KMS-11 (cell line): ENCODE results near the gene IL21.

ENCODE experiments used
- H2AFZ ChIP-seq: fragments of 200-600 bp; sonication (generic); 2 replicates; pipeline ENCODE4 v1.6.1; 2016; ENCODE audit warnings: antibody characterized with exemption, mixed run types, low read depth
- H3K27ac ChIP-seq: fragments of 200-600 bp; sonication (generic); 2 replicates; pipeline ENCODE4 v1.6.1; 2016; ENCODE audit warnings: mild to moderate bottlenecking, mixed run types
- H3K27me3 ChIP-seq: fragments of 200-600 bp; sonication (generic); 2 replicates; pipeline ENCODE4 v1.6.1; 2017; ENCODE audit warnings: mild to moderate bottlenecking, low read depth, mixed run types, moderate library complexity; ENCODE audit not compliant: insufficient read depth
- H3K36me3 ChIP-seq: fragments of 200-600 bp; sonication (generic); 2 replicates; pipeline ENCODE4 v1.6.1; 2017; ENCODE audit warnings: mild to moderate bottlenecking, mixed run types; ENCODE audit not compliant: insufficient read depth
- H3K4me1 ChIP-seq: fragments of 200-600 bp; sonication (generic); 2 replicates; pipeline ENCODE4 v1.6.1; 2016; ENCODE audit warnings: mild to moderate bottlenecking, low read depth, mixed run types; ENCODE audit not compliant: poor library complexity, severe bottlenecking
- H3K4me2 ChIP-seq: fragments of 200-600 bp; sonication (generic); 2 replicates; pipeline ENCODE4 v1.7.0; 2016; ENCODE audit warnings: mild to moderate bottlenecking, mixed run types
- H3K4me3 ChIP-seq: fragments of 200-600 bp; sonication (generic); IDR thresholded peaks from 2 replicates; pipeline ENCODE4 v1.6.1; 2017; ENCODE audit warnings: low read depth, low read length, mixed read lengths; ENCODE audit not compliant: insufficient read depth
- H3K79me2 ChIP-seq: fragments of 200-600 bp; sonication (generic); 2 replicates; pipeline ENCODE4 v1.6.1; 2016; ENCODE audit warnings: low read depth, mixed run types; ENCODE audit not compliant: insufficient read depth
- H3K9ac ChIP-seq: fragments of 200-600 bp; sonication (generic); 2 replicates; pipeline ENCODE4 v1.6.1; 2016; ENCODE audit warnings: mild to moderate bottlenecking, mixed run types
- H4K20me1 ChIP-seq: fragments of 200-600 bp; sonication (generic); 2 replicates; pipeline ENCODE4 v1.6.1; 2016; ENCODE audit warnings: mild to moderate bottlenecking, mixed run types; ENCODE audit not compliant: insufficient read depth
- TF ChIP-seq, protein P1 (sequence below): fragments of 200-600 bp; sonication (generic); conservative IDR thresholded peaks from 2 replicates; pipeline ENCODE4 v1.6.1; 2017; ENCODE audit warnings: low read depth, mild to moderate bottlenecking, antibody characterized with exemption, low read length, moderate library complexity, mixed read lengths

Gene IL21

GRCh38 chr4:122603156-122603574 is 17.7 kb downstream of the IL21 start:
- 0 out of 2 replicates have a peak overlapping the region, but pooled peaks have one; percentile 75 for H2AFZ ChIP-seq

DNA sequence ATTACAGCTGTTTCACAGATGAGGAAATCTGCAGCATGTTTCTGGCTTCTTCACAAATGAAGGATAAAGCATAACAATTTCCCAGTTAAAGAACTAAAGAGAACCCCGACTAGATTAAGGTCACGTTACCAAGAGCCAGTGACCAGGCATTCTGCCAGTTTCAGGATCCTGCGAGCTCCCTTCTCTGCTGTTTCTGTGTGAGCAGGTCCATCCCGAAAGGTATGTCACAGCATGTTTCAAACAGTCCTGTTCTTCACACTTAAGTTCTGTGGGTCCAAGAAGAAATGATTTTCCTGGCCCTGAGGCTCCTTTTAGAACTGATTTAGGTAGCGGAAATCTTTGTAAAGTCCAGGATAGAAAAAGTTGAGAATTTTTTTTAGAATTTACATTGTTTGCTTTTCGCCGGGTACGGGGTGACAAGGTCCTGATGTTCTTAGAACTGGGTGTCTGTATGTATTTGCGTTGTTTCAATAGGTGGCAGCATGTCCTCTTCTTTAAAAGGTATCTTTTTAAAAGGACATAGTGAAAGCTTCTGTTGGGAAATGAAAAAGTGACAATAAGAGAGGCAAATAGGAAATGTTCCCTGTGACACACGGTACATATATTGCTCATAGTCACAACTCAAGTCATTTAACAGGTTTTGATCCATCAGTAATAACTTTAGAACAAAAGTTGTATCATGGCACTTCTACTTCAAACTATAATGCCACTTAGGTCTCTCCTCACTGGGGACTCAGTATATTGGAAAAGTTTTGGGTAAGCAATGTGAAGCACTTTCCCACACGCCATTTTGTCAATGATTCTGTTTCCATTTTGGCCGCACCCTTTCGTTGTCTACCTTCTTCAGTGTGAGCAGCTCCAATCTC is 18.4 kb downstream of the IL21 start:
- TF ChIP-seq, protein P1, sequence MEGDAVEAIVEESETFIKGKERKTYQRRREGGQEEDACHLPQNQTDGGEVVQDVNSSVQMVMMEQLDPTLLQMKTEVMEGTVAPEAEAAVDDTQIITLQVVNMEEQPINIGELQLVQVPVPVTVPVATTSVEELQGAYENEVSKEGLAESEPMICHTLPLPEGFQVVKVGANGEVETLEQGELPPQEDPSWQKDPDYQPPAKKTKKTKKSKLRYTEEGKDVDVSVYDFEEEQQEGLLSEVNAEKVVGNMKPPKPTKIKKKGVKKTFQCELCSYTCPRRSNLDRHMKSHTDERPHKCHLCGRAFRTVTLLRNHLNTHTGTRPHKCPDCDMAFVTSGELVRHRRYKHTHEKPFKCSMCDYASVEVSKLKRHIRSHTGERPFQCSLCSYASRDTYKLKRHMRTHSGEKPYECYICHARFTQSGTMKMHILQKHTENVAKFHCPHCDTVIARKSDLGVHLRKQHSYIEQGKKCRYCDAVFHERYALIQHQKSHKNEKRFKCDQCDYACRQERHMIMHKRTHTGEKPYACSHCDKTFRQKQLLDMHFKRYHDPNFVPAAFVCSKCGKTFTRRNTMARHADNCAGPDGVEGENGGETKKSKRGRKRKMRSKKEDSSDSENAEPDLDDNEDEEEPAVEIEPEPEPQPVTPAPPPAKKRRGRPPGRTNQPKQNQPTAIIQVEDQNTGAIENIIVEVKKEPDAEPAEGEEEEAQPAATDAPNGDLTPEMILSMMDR = peak; percentile 66
- Histone ChIP-seq H4K20me1 (no peaks in the 10 kb centered on the region), H3K4me1 (peaks cover 17% of the 10 kb centered on the region), H3K9ac (no peak overlapping the region), H3K4me3 (no peak overlapping the region), H3K27me3 (no peaks in the 10 kb centered on the region), H3K4me2 (peak overlapping the region; percentile 67), H3K27ac (no peak overlapping the region), H3K79me2 (no peaks in the 10 kb centered on the region), H2AFZ (peak overlapping the region; percentile 75), H3K36me3 (no peaks in the 10 kb centered on the region)

More at GRCh38 chr4:122603156-122603574, 17.7 kb downstream of the IL21 start:
- no peak overlapping the region for H3K9ac ChIP-seq
- H3K4me3 ChIP-seq = no peak overlapping the region
- TF ChIP-seq, protein P1 = no peak
- peak overlapping the region; percentile 67; the same call in 1 of the 2 replicates for H3K4me2 ChIP-seq
- no peak overlapping the region for H3K27ac ChIP-seq
- peaks cover 17% of the 10 kb centered on the region for H3K4me1 ChIP-seq
- H3K79me2 ChIP-seq = no peaks in the 10 kb centered on the region
- H3K27me3 ChIP-seq = no peaks in the 10 kb centered on the region
- no peaks in the 10 kb centered on the region for H3K36me3 ChIP-seq
- H4K20me1 ChIP-seq = no peaks in the 10 kb centered on the region

DNA sequence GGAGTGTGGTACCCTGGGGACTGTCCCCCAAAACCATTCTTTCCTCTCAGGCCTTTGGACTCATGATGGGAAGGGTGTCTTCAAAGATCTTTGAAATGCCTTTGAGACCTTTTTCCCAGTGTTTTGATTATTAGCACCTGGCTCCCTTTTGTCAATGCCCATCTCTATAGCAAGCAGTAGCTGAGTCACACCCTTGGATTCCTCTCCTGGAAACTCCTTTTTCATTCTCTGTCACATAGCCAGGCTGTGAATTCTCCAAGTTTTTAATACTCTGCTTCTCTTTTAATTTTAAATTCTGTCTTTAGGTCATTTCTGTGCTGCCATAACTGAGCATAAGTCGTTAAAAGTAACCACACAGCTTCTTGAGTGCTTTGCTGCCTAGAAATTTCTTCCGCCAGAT is 29.7 kb downstream of the IL21 start:
- Histone ChIP-seq H3K36me3 (no peaks in the 10 kb centered on the region), H3K4me1 (no peaks in the 10 kb centered on the region), H3K4me2 (no peak overlapping the region), H3K27ac (no peak overlapping the region), H3K4me3 (no peak overlapping the region), H3K79me2 (no peaks in the 10 kb centered on the region), H3K27me3 (no peaks in the 10 kb centered on the region), H2AFZ (no peak overlapping the region), H4K20me1 (no peaks in the 10 kb centered on the region), H3K9ac (no peak overlapping the region)
- TF ChIP-seq, protein P1 = no peak

- Histone ChIP-seq H3K79me2 (no peaks in the 10 kb centered on the region), H3K9ac (no peak overlapping the region), H3K4me3 (no peak overlapping the region), H3K4me2 (no peak overlapping the region), H4K20me1 (no peaks in the 10 kb centered on the region), H2AFZ (no peak overlapping the region), H3K27me3 (no peaks in the 10 kb centered on the region), H3K27ac (no peak overlapping the region), H3K36me3 (no peaks in the 10 kb centered on the region), H3K4me1 (peaks cover 19% of the 10 kb centered on the region)
- TF ChIP-seq, protein P1 = no peak
Observed at GRCh38 chr4:122588453-122589238, 32.2 kb downstream of the IL21 start.
